GM23248 (cell line): ENCODE measurements around the gene KRT73.

Source experiments
- EZH2 ChIP-seq: fragments of 200-600 bp; sonication (generic); IDR thresholded peaks from 2 replicates; pipeline ENCODE4 v1.6.1; 2018; ENCODE audit warnings: antibody characterized with exemption, mild to moderate bottlenecking; ENCODE audit not compliant: insufficient read depth, poor library complexity, severe bottlenecking
- EZH2phosphoT487 ChIP-seq: fragments of 200-600 bp; sonication (generic); IDR thresholded peaks from 2 replicates; pipeline ENCODE4 v1.6.1; 2018; ENCODE audit warnings: antibody characterized with exemption, moderate library complexity, mild to moderate bottlenecking, low read depth; ENCODE audit not compliant: insufficient read depth

- TF ChIP-seq EZH2 (no peak), EZH2phosphoT487 (no peak)
Observed at GRCh38 chr12:52655251-52655650, 36.9 kb upstream of the KRT73 start.
